Measurements from ENCODE around the gene UBE3C. TPM values are rescaled to one million over a fixed set of nuclear protein-coding genes. Genes with fewer than 3 reads are reported as not detected.

UBE3C gene
- total and polyA plus RNA-seq, 2 of the 13 experiments (the other 11 are each of a cell fraction or from before 2014, with no cell fraction given), result 27.0 to 48.2 TPM

DNA sequence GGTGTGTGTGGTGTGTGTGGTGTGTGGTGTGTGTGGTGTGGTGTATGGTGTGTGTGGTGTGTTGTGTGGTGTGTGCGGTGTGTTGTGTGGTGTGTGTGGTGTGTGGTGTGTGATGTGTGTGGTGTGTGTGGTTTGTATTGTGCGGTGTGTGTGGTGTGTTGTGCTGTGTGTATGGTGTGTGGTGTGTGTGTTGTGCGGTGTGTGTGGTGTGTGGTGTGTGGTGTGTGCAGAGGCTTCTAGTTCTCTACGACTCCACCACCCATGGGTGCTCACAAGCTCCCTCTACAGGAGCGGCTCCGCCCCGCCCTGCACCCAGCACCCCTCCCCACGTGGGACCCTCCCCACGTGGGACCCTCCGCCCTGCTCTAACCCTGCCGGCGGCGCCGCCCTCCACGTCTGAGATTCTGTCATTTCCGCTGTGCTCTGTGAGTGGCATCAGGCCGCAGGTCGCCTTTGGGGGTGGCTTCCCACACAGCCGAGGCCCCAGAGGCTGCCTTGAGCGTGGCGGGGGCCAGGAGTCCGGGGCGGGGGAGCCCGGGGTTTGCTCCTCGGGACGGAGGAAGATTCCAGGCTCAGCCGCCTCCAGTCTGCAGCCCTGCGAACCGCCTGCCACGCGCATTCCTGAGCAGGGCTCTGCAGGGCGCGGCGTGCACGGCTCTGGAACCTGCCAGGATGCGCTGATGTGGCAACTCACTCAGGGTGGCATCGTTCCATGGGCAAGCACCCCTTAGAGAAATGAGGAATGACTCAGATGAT, 161.1 kb downstream of the UBE3C start (continued):
- TF ChIP-seq HDAC6 (IDR thresholded peaks at IDR 0.05; ENCODE audit: low read depth, low read length), result no peak
- TF ChIP-seq, protein P1, sequence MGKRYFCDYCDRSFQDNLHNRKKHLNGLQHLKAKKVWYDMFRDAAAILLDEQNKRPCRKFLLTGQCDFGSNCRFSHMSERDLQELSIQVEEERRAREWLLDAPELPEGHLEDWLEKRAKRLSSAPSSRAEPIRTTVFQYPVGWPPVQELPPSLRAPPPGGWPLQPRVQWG (CRISPR knock-in tag; IDR thresholded peaks at IDR 0.05; ENCODE audit: borderline replicate concordance, low read depth), result no peak
- no peak for TF ChIP-seq SPEN (CRISPR knock-in tag; IDR thresholded peaks at IDR 0.05; ENCODE audit: low read depth)

DNA sequence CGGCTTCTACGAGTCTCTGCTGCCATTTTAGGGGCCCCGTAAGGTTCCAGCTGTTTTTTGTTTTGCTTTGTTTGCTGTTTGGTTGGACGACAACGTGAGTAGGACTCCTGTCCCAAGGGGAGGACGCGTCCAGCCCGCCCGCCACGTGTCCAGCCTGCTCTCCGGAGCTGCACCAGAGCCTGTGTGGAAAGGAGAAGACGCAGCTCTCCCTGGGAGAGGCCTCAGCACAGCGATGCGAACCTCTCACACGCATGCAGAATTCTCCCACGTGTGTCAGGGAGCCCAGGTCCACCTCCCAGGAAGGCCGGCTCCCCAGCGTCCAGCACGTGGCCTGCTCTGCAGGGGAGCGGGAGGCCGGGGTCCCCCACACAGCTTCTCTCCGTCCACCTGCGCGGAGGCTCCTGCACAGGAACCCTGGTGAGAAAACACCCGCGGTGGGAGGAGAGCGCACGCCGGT, 161.7 kb downstream of the UBE3C start:
- H3K9me3 ChIP-seq (ENCODE audit: low read length), result no peaks in the 10 kb centered on the region
- H4K20me1 ChIP-seq (ENCODE audit: insufficient read depth, low read length), result no peaks in the 10 kb centered on the region
- H3K4me3 ChIP-seq (replicated peaks in 1 of 3; ENCODE audit: insufficient read depth in 1 of 3, low read depth in 2 of 3, low read length in 3 of 3), result peak overlapping the region in 1 of 3 experiments; percentile 20; a peak in 1 of 6 replicates
- no peak overlapping the region for H3K9ac ChIP-seq (ENCODE audit: insufficient read depth, low read depth, low read length)
- POLR2A ChIA-PET, result no interaction called here
- 62% methylated on average over 8 of the region's 29 CpGs for WGBS (ENCODE audit: low lambda C conversion rate)
- intact Hi-C loops (cut with micrococcal nuclease; ENCODE audit: unreplicated experiment) (no loop called here), in situ Hi-C loops (cut with HindIII; ENCODE audit: extremely low pct_ligation_motif_present, low pct_unique_long_range_greater_than_20kb) (no loop called here)
- H3K79me2 ChIP-seq (ENCODE audit: insufficient read depth, low read length), result no peaks in the 10 kb centered on the region
- no peaks in the 10 kb centered on the region for H3K36me3 ChIP-seq (replicated peaks in 1 of 2; ENCODE audit: control insufficient read depth in 1 of 2, insufficient read depth in 2 of 2, low read length in 2 of 2)
- H3K4me2 ChIP-seq (ENCODE audit: low read depth, low read length), result peak overlapping the region; percentile 48
- ATAC-seq, result peak; percentile 40
- CTCF ChIA-PET (ENCODE audit: low intra/inter-chr PET ratio, low total read pairs), result interaction anchor here (1.3 kb wide), 1 partner anchor 40 kb away, joined by 3 read pairs; no protein-coding TSS in a partner anchor
- no peak overlapping the region for H2AFZ ChIP-seq (ENCODE audit: low read length)
- no peak overlapping the region for H3K27ac ChIP-seq (ENCODE audit: extremely low read length, insufficient read depth, low read length)
- no TSS peak for BruUV-seq (replicated peaks)
- no peak for FAIRE-seq
- H3K4me1 ChIP-seq (ENCODE audit: insufficient read depth, low read length), result peaks cover 59% of the 10 kb centered on the region
- DNase-seq (ENCODE audit: low spot score), result no peak
- H3K27me3 ChIP-seq (ENCODE audit: control insufficient read depth in 1 of 2, insufficient read depth in 2 of 2, low read length in 2 of 2), result peaks cover 4 to 16% of the 10 kb centered on the region in 2 experiments; a peak in 2 of 5 replicates
- no peak for TF ChIP-seq MZF1 (CRISPR knock-in tag; IDR thresholded peaks at IDR 0.05; ENCODE audit: borderline replicate concordance)
- peak; percentile 38; the same call in 1 of the 2 replicates for TF ChIP-seq ZFX (CRISPR knock-in tag; IDR thresholded peaks at IDR 0.05; ENCODE audit: low read depth)
- peak; percentile 35; the same call in 1 of the 2 replicates for TF ChIP-seq MYC (CRISPR knock-in tag; IDR thresholded peaks at IDR 0.05; ENCODE audit: borderline replicate concordance)
- TF ChIP-seq, protein P2, sequence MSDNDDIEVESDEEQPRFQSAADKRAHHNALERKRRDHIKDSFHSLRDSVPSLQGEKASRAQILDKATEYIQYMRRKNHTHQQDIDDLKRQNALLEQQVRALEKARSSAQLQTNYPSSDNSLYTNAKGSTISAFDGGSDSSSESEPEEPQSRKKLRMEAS (IDR thresholded peaks at IDR 0.05), result peak; percentile 68
- TF ChIP-seq, protein P3, sequence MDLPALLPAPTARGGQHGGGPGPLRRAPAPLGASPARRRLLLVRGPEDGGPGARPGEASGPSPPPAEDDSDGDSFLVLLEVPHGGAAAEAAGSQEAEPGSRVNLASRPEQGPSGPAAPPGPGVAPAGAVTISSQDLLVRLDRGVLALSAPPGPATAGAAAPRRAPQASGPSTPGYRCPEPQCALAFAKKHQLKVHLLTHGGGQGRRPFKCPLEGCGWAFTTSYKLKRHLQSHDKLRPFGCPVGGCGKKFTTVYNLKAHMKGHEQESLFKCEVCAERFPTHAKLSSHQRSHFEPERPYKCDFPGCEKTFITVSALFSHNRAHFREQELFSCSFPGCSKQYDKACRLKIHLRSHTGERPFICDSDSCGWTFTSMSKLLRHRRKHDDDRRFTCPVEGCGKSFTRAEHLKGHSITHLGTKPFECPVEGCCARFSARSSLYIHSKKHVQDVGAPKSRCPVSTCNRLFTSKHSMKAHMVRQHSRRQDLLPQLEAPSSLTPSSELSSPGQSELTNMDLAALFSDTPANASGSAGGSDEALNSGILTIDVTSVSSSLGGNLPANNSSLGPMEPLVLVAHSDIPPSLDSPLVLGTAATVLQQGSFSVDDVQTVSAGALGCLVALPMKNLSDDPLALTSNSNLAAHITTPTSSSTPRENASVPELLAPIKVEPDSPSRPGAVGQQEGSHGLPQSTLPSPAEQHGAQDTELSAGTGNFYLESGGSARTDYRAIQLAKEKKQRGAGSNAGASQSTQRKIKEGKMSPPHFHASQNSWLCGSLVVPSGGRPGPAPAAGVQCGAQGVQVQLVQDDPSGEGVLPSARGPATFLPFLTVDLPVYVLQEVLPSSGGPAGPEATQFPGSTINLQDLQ (CRISPR knock-in tag; IDR thresholded peaks at IDR 0.05), result 0 out of 2 replicates have a peak, but pooled peaks have one; percentile 32
- peak; percentile 85 for TF ChIP-seq ZNF687 (CRISPR knock-in tag; IDR thresholded peaks at IDR 0.05)
- TF ChIP-seq, protein P4, sequence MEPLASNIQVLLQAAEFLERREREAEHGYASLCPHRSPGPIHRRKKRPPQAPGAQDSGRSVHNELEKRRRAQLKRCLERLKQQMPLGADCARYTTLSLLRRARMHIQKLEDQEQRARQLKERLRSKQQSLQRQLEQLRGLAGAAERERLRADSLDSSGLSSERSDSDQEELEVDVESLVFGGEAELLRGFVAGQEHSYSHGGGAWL (CRISPR knock-in tag; IDR thresholded peaks at IDR 0.05), result 0 out of 2 replicates have a peak, but pooled peaks have one; percentile 25
- TF ChIP-seq, protein P5, sequence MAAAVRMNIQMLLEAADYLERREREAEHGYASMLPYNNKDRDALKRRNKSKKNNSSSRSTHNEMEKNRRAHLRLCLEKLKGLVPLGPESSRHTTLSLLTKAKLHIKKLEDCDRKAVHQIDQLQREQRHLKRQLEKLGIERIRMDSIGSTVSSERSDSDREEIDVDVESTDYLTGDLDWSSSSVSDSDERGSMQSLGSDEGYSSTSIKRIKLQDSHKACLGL (CRISPR knock-in tag; IDR thresholded peaks at IDR 0.05), result 0 out of 2 replicates have a peak, but pooled peaks have one; percentile 30

All from HepG2 (cell line).